ENCODE measurements around the gene ANKS1A.

DNA sequence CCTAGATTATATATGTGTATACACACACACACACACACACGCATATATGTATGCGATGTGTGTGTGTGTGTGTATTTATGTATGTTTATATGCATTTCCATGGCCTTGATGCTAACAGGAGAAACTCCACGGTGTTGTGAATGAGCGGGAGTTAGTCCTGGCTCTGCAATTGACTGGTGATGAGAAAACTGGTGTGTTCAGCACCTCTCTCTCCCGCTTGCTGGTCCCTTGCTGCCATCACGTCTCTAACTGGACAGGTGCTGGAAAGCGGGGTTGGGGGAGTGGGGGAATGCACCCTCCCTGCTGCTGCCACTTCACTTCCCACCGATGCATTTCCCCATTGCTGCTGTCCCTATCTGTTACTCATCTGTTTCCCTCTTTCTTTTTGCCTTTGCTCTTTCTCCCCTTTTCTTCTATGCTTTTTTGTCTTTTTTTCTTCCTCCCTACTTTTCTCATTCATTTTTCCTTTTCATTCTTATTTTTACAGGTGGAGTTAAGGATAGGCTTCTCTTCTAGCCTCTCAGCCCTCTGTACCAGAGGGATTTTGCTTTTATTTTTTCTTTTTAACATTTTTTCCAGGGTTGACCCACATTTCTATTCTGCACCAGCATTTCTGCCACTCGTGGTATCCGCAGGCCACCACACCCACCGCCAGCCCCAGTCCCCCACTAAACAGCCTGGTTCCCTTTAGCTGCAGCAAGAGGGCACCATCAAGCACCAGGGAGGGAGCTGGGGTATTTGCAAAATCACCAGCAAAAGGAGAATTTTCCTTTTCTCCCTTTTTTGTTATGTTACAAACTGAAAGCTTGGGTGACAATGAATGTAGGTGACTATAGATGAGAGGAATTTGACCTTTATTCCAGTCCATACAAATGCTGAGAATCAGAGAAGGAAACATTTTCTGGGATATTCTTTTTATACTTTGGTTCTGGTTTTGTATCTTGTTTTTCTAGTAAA is 136.5 kb downstream of the ANKS1A start:
- TF ChIP-seq EZH2phosphoT487 (IDR thresholded peaks at IDR 0.05; ENCODE audit: low read depth, severe bottlenecking, unreplicated experiment) (no peak), EZH2 (IDR thresholded peaks at IDR 0.05; ENCODE audit: borderline replicate concordance) (no peak)

Data from hepatocyte (in vitro differentiated cells).